Stimulated activated CD8-positive, alpha-beta memory T cell treated with anti-CD3 and anti-CD28 coated beads, Interleukin-4, amount 100 ng/mL, for 4 hours (primary cell): Measurements from ENCODE around the gene MSRB2.

Experiments
- DNase-seq, 2 donors: peaks; one replicate each; pipeline ENCODE4 v3.0.0-alpha.2; 2020; ENCODE audit warnings: low read depth in 2 of 2, low spot score in 1 of 2

The MSRB2 gene

GRCh38 chr10:23158370-23158769 lies 63.0 kb downstream of the MSRB2 start:
- no peak for DNase-seq

- no peak for DNase-seq
Observed at GRCh38 chr10:23171232-23171876, 76.0 kb downstream of the MSRB2 start.
